Thoracic aorta (tissue), 2 donors: ENCODE results near the gene ZNF575. TPM values are rescaled to one million over a fixed set of nuclear protein-coding genes. Genes with fewer than 3 reads are reported as not detected.
A peak's percentile ranks its signal among the peaks of the same experiment; 100 is the strongest.

Experiments
- ATAC-seq: fragments of 150-250 bp; one replicate; pipeline ENCODE4 v1.8.0; 2017; ENCODE audit warnings: low read depth; ENCODE audit not compliant: insufficient number of reproducible peaks, low FRiP score
- DNase-seq: peaks from one replicate; pipeline ENCODE4 v3.0.0-alpha.2; 2020; ENCODE audit warnings: low spot score
- H3K27ac ChIP-seq, 2 donors: fragments of 200-600 bp; sonication (generic); 1 replicate in 1 of 2; 2 replicates in 1 of 2; pipeline ENCODE4 v1.5.1; 2016; ENCODE audit warnings: mild to moderate bottlenecking in 2 of 2, moderate library complexity in 2 of 2
- H3K27me3 ChIP-seq: fragments of 200-600 bp; sonication (generic); replicated peaks from 2 replicates; pipeline ENCODE4 v1.6.0; 2016; ENCODE audit warnings: mild to moderate bottlenecking; ENCODE audit not compliant: insufficient read depth
- H3K36me3 ChIP-seq: fragments of 200-600 bp; sonication (generic); one replicate; pipeline ENCODE4 v1.5.1; 2016
- H3K4me1 ChIP-seq, 2 donors: fragments of 200-600 bp; sonication (generic); 1 replicate in 1 of 2; 2 replicates in 1 of 2; pipeline versions ENCODE4 v1.5.1 to v1.6.0; 2016; ENCODE audit warnings: low read depth in 2 of 2, mild to moderate bottlenecking in 1 of 2; ENCODE audit not compliant: control insufficient read depth in 1 of 2
- H3K4me3 ChIP-seq: fragments of 200-600 bp; sonication (generic); 2 replicates; pipeline ENCODE4 v1.5.1; 2016; ENCODE audit warnings: mild to moderate bottlenecking
- H3K9me3 ChIP-seq: fragments of 200-600 bp; sonication (generic); 2 replicates; pipeline ENCODE4 v1.5.1; 2016
- CTCF ChIP-seq: fragments of 200-600 bp; sonication (generic); IDR thresholded peaks from one replicate; pipeline ENCODE4 v1.5.1; 2019; ENCODE audit warnings: antibody characterized with exemption
- total RNA-seq, 2 donors: library from RNA; depleted of rRNA; stranded (reverse); fragments of >200 nt; gene quantifications; one replicate each; pipeline versions ENCODE4 v1.1.0 to v1.2.3, GENCODE V29; 2016

ZNF575 gene
- total RNA-seq, 2 donors from 2014 or later: 1.6 TPM; not detected in 1

- Histone ChIP-seq H3K27ac (no peak overlapping the region), H3K9me3 (no peaks in the 10 kb centered on the region), H3K36me3 (peaks cover 6% of the 10 kb centered on the region), H3K27me3 (no peaks in the 10 kb centered on the region), H3K4me1 (peaks cover 6 to 21% of the 10 kb centered on the region in 2 donors), H3K4me3 (no peak overlapping the region)
- DNase-seq (no peak), ATAC-seq (no peak)
- TF ChIP-seq CTCF: no peak
Measured at GRCh38 chr19:43564800-43565199, 31.8 kb downstream of the ZNF575 start.

- no peak overlapping the region for H3K4me3 ChIP-seq
- no peaks in the 10 kb centered on the region for H3K27me3 ChIP-seq
- DNase-seq (no peak), ATAC-seq (no peak)
- TF ChIP-seq CTCF: no peak
- no peak overlapping the region for H3K27ac ChIP-seq
- peaks cover 8 to 10% of the 10 kb centered on the region in 2 donors for H3K4me1 ChIP-seq
- H3K36me3 ChIP-seq: no peaks in the 10 kb centered on the region
- H3K9me3 ChIP-seq: no peaks in the 10 kb centered on the region
Measured at GRCh38 chr19:43569657-43570056, 36.7 kb downstream of the ZNF575 start.

- no peaks in the 10 kb centered on the region for H3K9me3 ChIP-seq
- no peak overlapping the region for H3K4me3 ChIP-seq
- no peaks in the 10 kb centered on the region for H3K27me3 ChIP-seq
- H3K27ac ChIP-seq: no peak overlapping the region
- no peak for TF ChIP-seq CTCF
- ATAC-seq: no peak
- DNase-seq: no peak
- peaks cover 10 to 14% of the 10 kb centered on the region in 2 donors for H3K4me1 ChIP-seq
- no peaks in the 10 kb centered on the region for H3K36me3 ChIP-seq
Measured at GRCh38 chr19:43570174-43570791, 37.3 kb downstream of the ZNF575 start.

- no peaks in the 10 kb centered on the region for H3K9me3 ChIP-seq
- no peak overlapping the region for H3K27ac ChIP-seq
- TF ChIP-seq CTCF: no peak
- ATAC-seq: no peak
- peaks cover 13 to 14% of the 10 kb centered on the region in 2 donors for H3K4me1 ChIP-seq
- no peak for DNase-seq
- no peaks in the 10 kb centered on the region for H3K36me3 ChIP-seq
- H3K4me3 ChIP-seq: no peak overlapping the region
- no peaks in the 10 kb centered on the region for H3K27me3 ChIP-seq
Measured at GRCh38 chr19:43572171-43572588, 39.2 kb downstream of the ZNF575 start.

GRCh38 chr19:43574424-43575155 lies 41.6 kb downstream of the ZNF575 start:
- ATAC-seq (no peak), DNase-seq (no peak)
- no peaks in the 10 kb centered on the region for H3K36me3 ChIP-seq
- TF ChIP-seq CTCF: no peak
- peak overlapping the region; percentile 78 to 89 for H3K27ac ChIP-seq
- H3K4me1 ChIP-seq: peaks cover 13 to 14% of the 10 kb centered on the region in 2 donors
- H3K9me3 ChIP-seq: no peaks in the 10 kb centered on the region
- peak overlapping the region; percentile 98 for H3K4me3 ChIP-seq
- no peaks in the 10 kb centered on the region for H3K27me3 ChIP-seq
